Left ventricle myocardium inferior (tissue), 1 donor: ENCODE data around the gene JARID2. TPM values are rescaled to one million over a fixed set of nuclear protein-coding genes. Genes with fewer than 3 reads are reported as not detected.

Experiments used
- DNase-seq: peaks from one replicate; pipeline ENCODE4 v3.0.0-alpha.2; 2020
- H3K27ac ChIP-seq: fragments of 200-600 bp; replicated peaks from 2 replicates; pipeline ENCODE4 v1.8.0; 2021
- H3K27me3 ChIP-seq: fragments of 200-600 bp; 2 replicates; pipeline ENCODE4 v1.8.0; 2021; ENCODE audit warnings: low read depth
- H3K36me3 ChIP-seq: fragments of 200-600 bp; 2 replicates; pipeline ENCODE4 v1.8.0; 2021
- H3K4me1 ChIP-seq: fragments of 200-600 bp; 2 replicates; pipeline ENCODE4 v1.8.0; 2021
- H3K4me3 ChIP-seq: fragments of 200-600 bp; 2 replicates; pipeline ENCODE4 v1.8.0; 2021; ENCODE audit warnings: mild to moderate bottlenecking, moderate library complexity
- H3K9me3 ChIP-seq: fragments of 200-600 bp; replicated peaks from 2 replicates; pipeline ENCODE4 v1.8.0; 2021
- CTCF ChIP-seq: fragments of 200-600 bp; IDR thresholded peaks from 2 replicates; pipeline ENCODE4 v1.8.0; 2021; ENCODE audit warnings: antibody characterized with exemption, mild to moderate bottlenecking, borderline replicate concordance
- intact Hi-C: fragments of 100-400 bp; cut with micrococcal nuclease; formaldehyde crosslinking; loops from one replicate; pipeline ENCODE4 v1.11.0; 2022
- total RNA-seq: library from RNA; stranded (reverse); fragmentation: NEBNext Ultra II Directional; extraction: Animal tissue kit (Norgen Biotek cat#: 25700); gene quantifications from one replicate; pipeline ENCODE4 v1.2.1, GENCODE V29; 2021
- donor health status: DM: no; HTN: yes; CAD: no; lungs with severe emphysema.

JARID2 gene
- total RNA-seq, 1 donor from 2014 or later = 6.5 TPM

GRCh38 chr6:15509335-15509933 lies 263.6 kb downstream of the JARID2 start:
- Histone ChIP-seq H3K27ac (no peak overlapping the region), H3K36me3 (peaks cover 52% of the 10 kb centered on the region), H3K4me3 (no peak overlapping the region), H3K9me3 (no peaks in the 10 kb centered on the region), H3K27me3 (no peaks in the 10 kb centered on the region), H3K4me1 (peaks cover 85% of the 10 kb centered on the region)
- intact Hi-C loops = loop anchor here (10.0 kb wide), 1 partner anchor 115 kb away; no protein-coding TSS in a partner anchor
- no peak for TF ChIP-seq CTCF
- no peak for DNase-seq

GRCh38 chr6:15510121-15510520 lies 264.3 kb downstream of the JARID2 start:
- Histone ChIP-seq H3K27ac (no peak overlapping the region), H3K36me3 (peaks cover 58% of the 10 kb centered on the region), H3K9me3 (no peaks in the 10 kb centered on the region), H3K4me1 (peaks cover 85% of the 10 kb centered on the region), H3K4me3 (no peak overlapping the region), H3K27me3 (no peaks in the 10 kb centered on the region)
- intact Hi-C loops = no loop called here
- no peak for TF ChIP-seq CTCF
- DNase-seq = no peak

GRCh38 chr6:15510536-15511247 lies 264.8 kb downstream of the JARID2 start:
- no peak for DNase-seq
- Histone ChIP-seq H3K4me3 (no peak overlapping the region), H3K27me3 (no peaks in the 10 kb centered on the region), H3K4me1 (peaks cover 84% of the 10 kb centered on the region), H3K9me3 (no peaks in the 10 kb centered on the region), H3K36me3 (peaks cover 60% of the 10 kb centered on the region), H3K27ac (no peak overlapping the region)
- TF ChIP-seq CTCF = no peak
- intact Hi-C loops = no loop called here

- no peaks in the 10 kb centered on the region for H3K27me3 ChIP-seq
- no peak overlapping the region for H3K4me3 ChIP-seq
- H3K4me1 ChIP-seq = peaks cover 84% of the 10 kb centered on the region
- peak; percentile 77 for DNase-seq
- peaks cover 64% of the 10 kb centered on the region for H3K36me3 ChIP-seq
- intact Hi-C loops = no loop called here
- no peak for TF ChIP-seq CTCF
- peak overlapping the region; percentile 89 for H3K27ac ChIP-seq
- H3K9me3 ChIP-seq = no peaks in the 10 kb centered on the region
Observed at GRCh38 chr6:15511248-15512125, 265.6 kb downstream of the JARID2 start.

- Histone ChIP-seq H3K27me3 (no peaks in the 10 kb centered on the region), H3K36me3 (peaks cover 68% of the 10 kb centered on the region)
- intact Hi-C loops = no loop called here
Observed at GRCh38 chr6:15512126-15512525, 266.3 kb downstream of the JARID2 start.

More at GRCh38 chr6:15512126-15512525, 266.3 kb downstream of the JARID2 start:
- Histone ChIP-seq H3K27ac (peak overlapping the region; percentile 89), H3K9me3 (no peaks in the 10 kb centered on the region), H3K4me3 (no peak overlapping the region), H3K4me1 (peaks cover 84% of the 10 kb centered on the region)
- peak; percentile 53 for TF ChIP-seq CTCF
- no peak for DNase-seq
